Left renal pelvis (tissue), 4 donors: ENCODE results near the gene FBLN7. TPM values are rescaled to one million over a fixed set of nuclear protein-coding genes. Genes with fewer than 3 reads are reported as not detected.

Source experiments
- DNase-seq, 4 donors: peaks; one replicate each; pipeline ENCODE4 v3.0.0-alpha.2; 2013; ENCODE audit warnings: low read depth in 4 of 4, low spot score in 3 of 4
- polyA plus RNA-seq, 4 donors: library from polyadenylated mRNA; unstranded; fragments of 120-200 nt; gene quantifications; one replicate each; pipeline ENCODE4 v1.2.1, GENCODE V29; 2013; ENCODE audit not compliant: insufficient read length in 4 of 4

The FBLN7 gene
- polyA plus RNA-seq, 4 donors = 9.8 to 26.9 (median 13.5) TPM

GRCh38 chr2:112140205-112140802, 2.1 kb downstream of the FBLN7 start:
- DNase-seq = no peak

GRCh38 chr2:112140899-112141625, 2.9 kb downstream of the FBLN7 start:
- DNase-seq = no peak

GRCh38 chr2:112141626-112142007, 3.4 kb downstream of the FBLN7 start:
- no peak for DNase-seq

- no peak for DNase-seq
These were observed 4.4 kb downstream of the FBLN7 start for GRCh38 chr2:112142525-112143078.

- DNase-seq = no peak
These were observed 5.0 kb downstream of the FBLN7 start for GRCh38 chr2:112143150-112143549.

GRCh38 chr2:112144966-112145365, 6.8 kb downstream of the FBLN7 start:
- no peak for DNase-seq

- no peak for DNase-seq
These were observed 9.4 kb downstream of the FBLN7 start for GRCh38 chr2:112147382-112148168.

- DNase-seq = no peak
These were observed 10.3 kb downstream of the FBLN7 start for GRCh38 chr2:112148477-112148876.

- no peak for DNase-seq
These were observed 11.0 kb downstream of the FBLN7 start for GRCh38 chr2:112149194-112149593.

- no peak for DNase-seq
These were observed 11.8 kb downstream of the FBLN7 start for GRCh38 chr2:112149866-112150435.

- no peak for DNase-seq
These were observed 12.3 kb downstream of the FBLN7 start for GRCh38 chr2:112150447-112150846.

- DNase-seq = no peak
These were observed 12.7 kb downstream of the FBLN7 start for GRCh38 chr2:112150851-112151250.

GRCh38 chr2:112151271-112151670, 13.1 kb downstream of the FBLN7 start:
- no peak for DNase-seq

- no peak for DNase-seq
These were observed 13.7 kb downstream of the FBLN7 start for GRCh38 chr2:112151701-112152440.

GRCh38 chr2:112152476-112153178, 14.4 kb downstream of the FBLN7 start:
- DNase-seq = no peak

- DNase-seq = no peak
These were observed 14.9 kb downstream of the FBLN7 start for GRCh38 chr2:112153179-112153490.

GRCh38 chr2:112153501-112153900, 15.3 kb downstream of the FBLN7 start:
- DNase-seq = no peak

GRCh38 chr2:112154246-112155117, 16.3 kb downstream of the FBLN7 start:
- DNase-seq = no peak
